ENCODE results near the gene CHPT1.
"Not testable (repeated sequence)": the region's sequence is repeated elsewhere in the genome, so short reads cannot be mapped to it uniquely, and the experiment has no call there.

CHPT1 gene

GRCh38 chr12:101697197-101697929 is at the start of gene CHPT1:
CHPT1 (plus strand) TSS chr12:101697640; CDS start chr12:101697862, 222 bp downstream.
- no peak for DNase-seq

GRCh38 chr12:101647711-101648110 is 49.7 kb upstream of the CHPT1 start:
- no peak for DNase-seq

- no peak for DNase-seq
These were observed 49.2 kb upstream of the CHPT1 start for GRCh38 chr12:101648195-101648594.

- DNase-seq: no peak
These were observed 46.9 kb upstream of the CHPT1 start for GRCh38 chr12:101650346-101651117.

- DNase-seq: no peak
These were observed 44.4 kb upstream of the CHPT1 start for GRCh38 chr12:101653030-101653429.

- DNase-seq: no peak
These were observed 43.9 kb upstream of the CHPT1 start for GRCh38 chr12:101653503-101653902.

- no peak for DNase-seq
These were observed 43.0 kb upstream of the CHPT1 start for GRCh38 chr12:101654442-101654841.

GRCh38 chr12:101655393-101655792 is 42.0 kb upstream of the CHPT1 start:
- no peak for DNase-seq

GRCh38 chr12:101660662-101661061 is 36.8 kb upstream of the CHPT1 start:
- not testable (repeated sequence) for DNase-seq

GRCh38 chr12:101663298-101663697 is 34.1 kb upstream of the CHPT1 start:
- DNase-seq: no peak

GRCh38 chr12:101664992-101665391 is 32.4 kb upstream of the CHPT1 start:
- no peak for DNase-seq

- no peak for DNase-seq
These were observed 31.2 kb upstream of the CHPT1 start for GRCh38 chr12:101666052-101666728.

GRCh38 chr12:101667591-101667990 is 29.8 kb upstream of the CHPT1 start:
- no peak for DNase-seq

GRCh38 chr12:101670007-101670671 is 27.3 kb upstream of the CHPT1 start:
- no peak for DNase-seq

- no peak for DNase-seq
These were observed 26.2 kb upstream of the CHPT1 start for GRCh38 chr12:101671157-101671791.

GRCh38 chr12:101671833-101672232 is 25.6 kb upstream of the CHPT1 start:
- DNase-seq: no peak

- no peak for DNase-seq
These were observed 21.9 kb upstream of the CHPT1 start for GRCh38 chr12:101675555-101675954.

- DNase-seq: not testable (repeated sequence)
These were observed 20.9 kb upstream of the CHPT1 start for GRCh38 chr12:101676497-101676896.

GRCh38 chr12:101678081-101678480 is 19.4 kb upstream of the CHPT1 start:
- no peak for DNase-seq

GRCh38 chr12:101680240-101680639 is 17.2 kb upstream of the CHPT1 start:
- no peak for DNase-seq

- DNase-seq: no peak
These were observed 16.8 kb upstream of the CHPT1 start for GRCh38 chr12:101680647-101681046.

- DNase-seq: not testable (repeated sequence)
These were observed 15.8 kb upstream of the CHPT1 start for GRCh38 chr12:101681627-101682026.

GRCh38 chr12:101685092-101685491 is 12.3 kb upstream of the CHPT1 start:
- no peak for DNase-seq
